Stimulated activated CD4-positive, alpha-beta T cell treated with anti-CD3 and anti-CD28 coated beads, Interleukin-4, amount 100 ng/mL, for 24 hours (primary cell): ENCODE data around the gene ANAPC4.
"Not testable (repeated sequence)": the region's sequence is repeated elsewhere in the genome, so short reads cannot be mapped to it uniquely, and the experiment has no call there.

Experiments
- DNase-seq: peaks from one replicate; pipeline ENCODE4 v3.0.0-alpha.2; 2020

The ANAPC4 gene, protein sequence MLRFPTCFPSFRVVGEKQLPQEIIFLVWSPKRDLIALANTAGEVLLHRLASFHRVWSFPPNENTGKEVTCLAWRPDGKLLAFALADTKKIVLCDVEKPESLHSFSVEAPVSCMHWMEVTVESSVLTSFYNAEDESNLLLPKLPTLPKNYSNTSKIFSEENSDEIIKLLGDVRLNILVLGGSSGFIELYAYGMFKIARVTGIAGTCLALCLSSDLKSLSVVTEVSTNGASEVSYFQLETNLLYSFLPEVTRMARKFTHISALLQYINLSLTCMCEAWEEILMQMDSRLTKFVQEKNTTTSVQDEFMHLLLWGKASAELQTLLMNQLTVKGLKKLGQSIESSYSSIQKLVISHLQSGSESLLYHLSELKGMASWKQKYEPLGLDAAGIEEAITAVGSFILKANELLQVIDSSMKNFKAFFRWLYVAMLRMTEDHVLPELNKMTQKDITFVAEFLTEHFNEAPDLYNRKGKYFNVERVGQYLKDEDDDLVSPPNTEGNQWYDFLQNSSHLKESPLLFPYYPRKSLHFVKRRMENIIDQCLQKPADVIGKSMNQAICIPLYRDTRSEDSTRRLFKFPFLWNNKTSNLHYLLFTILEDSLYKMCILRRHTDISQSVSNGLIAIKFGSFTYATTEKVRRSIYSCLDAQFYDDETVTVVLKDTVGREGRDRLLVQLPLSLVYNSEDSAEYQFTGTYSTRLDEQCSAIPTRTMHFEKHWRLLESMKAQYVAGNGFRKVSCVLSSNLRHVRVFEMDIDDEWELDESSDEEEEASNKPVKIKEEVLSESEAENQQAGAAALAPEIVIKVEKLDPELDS

GRCh38 chr4:25376754-25377571, at the start of gene ANAPC4:
TSS of gene ANAPC4 (plus strand) at chr4:25377263. CDS start at chr4:25377428, 165 bp downstream.
- DNase-seq: peak; percentile 97

- not testable (repeated sequence) for DNase-seq
Measured at GRCh38 chr4:25328463-25328862, 48.6 kb upstream of the ANAPC4 start.

GRCh38 chr4:25330335-25330734, 46.7 kb upstream of the ANAPC4 start:
- no peak for DNase-seq

DNA sequence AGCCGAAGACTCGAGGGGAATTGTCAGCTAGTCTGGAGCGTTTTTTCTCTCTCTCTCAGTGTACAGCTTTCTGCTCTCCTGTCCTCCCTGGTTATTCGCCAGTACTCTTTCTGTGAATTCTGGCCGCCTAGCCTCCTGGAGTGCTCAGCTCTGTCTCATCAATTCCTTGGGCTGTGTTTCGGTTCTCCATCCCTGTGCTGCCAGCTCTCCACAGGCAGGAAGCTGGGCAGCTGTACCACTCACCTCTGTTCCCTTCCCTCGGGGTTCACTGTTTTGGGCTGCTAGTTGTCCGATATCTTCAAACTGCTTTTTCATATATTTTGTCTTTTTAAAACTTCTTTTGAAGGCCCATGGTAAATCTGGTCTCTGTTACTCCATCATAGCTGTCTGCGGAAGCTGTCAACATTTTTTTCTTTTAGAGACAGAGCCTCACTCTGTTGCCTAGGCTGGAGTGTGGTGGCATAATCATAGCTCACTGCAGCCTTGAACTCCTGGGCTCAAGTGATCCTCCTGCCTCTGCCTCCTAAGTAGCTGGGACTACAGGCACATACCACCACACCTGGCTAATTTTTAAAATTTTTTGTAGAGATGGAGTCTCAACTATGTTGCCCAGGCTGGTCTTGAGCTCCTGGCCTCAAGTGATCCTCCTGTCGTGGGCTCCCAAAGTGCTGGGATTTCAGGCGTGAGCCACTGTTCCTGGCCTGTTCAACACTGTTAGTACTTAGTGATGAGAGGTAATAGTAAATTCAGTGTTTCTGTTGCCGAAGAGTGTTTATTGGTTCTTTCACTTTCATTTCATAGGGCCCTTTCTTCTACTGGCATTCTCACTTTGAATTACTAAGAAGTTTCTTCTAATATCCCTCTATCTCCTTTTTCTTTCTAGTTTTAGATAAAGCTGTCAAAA, 45.9 kb upstream of the ANAPC4 start:
- no peak for DNase-seq

GRCh38 chr4:25343671-25344070, 33.4 kb upstream of the ANAPC4 start:
- DNase-seq: no peak

- DNase-seq: no peak
Measured at GRCh38 chr4:25345744-25346143, 31.3 kb upstream of the ANAPC4 start.

- no peak for DNase-seq
Measured at GRCh38 chr4:25346913-25347312, 30.1 kb upstream of the ANAPC4 start.

DNA sequence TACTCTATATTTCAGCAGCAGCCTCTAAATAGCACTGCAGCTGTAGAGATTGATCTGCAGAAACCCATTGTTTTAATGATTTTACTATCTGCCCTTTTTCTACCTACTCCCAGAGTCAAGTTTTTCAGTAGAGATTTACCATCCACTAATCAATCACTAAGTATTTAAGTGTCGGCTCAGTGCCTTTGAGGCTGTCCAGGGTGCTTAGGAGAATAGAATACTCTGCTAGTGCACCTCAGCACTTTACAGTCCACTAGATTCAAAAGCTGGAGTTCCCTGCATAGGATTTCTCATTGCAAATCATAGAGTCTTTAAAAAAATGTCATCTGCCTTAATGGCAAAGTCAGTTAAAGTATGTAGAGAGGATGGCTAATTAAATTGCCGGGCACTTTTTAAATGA, 29.6 kb upstream of the ANAPC4 start:
- no peak for DNase-seq

- no peak for DNase-seq
Measured at GRCh38 chr4:25347971-25348370, 29.1 kb upstream of the ANAPC4 start.

- DNase-seq: no peak
Measured at GRCh38 chr4:25350561-25350960, 26.5 kb upstream of the ANAPC4 start.

- no peak for DNase-seq
Measured at GRCh38 chr4:25351777-25352416, 25.2 kb upstream of the ANAPC4 start.

DNA sequence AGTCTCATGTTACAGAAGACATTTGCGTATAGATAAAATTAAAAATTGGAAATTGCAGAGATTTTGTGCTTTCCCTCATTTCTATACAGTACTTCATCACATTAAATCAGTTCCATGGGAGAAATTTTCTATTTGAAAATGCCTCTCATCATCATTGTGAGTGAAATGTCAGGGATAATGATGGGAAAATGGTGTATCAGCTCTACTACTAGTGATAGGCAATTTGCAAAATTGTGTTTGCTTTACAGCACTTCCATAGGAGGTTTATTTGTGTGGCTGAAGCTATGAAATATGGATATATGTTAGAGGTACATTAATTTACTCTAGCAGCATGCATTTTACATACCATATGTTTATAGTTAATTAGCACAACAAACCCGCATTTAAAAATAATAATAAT, 21.0 kb upstream of the ANAPC4 start:
- DNase-seq: no peak

GRCh38 chr4:25358515-25359275, 18.4 kb upstream of the ANAPC4 start:
- DNase-seq: no peak

DNA sequence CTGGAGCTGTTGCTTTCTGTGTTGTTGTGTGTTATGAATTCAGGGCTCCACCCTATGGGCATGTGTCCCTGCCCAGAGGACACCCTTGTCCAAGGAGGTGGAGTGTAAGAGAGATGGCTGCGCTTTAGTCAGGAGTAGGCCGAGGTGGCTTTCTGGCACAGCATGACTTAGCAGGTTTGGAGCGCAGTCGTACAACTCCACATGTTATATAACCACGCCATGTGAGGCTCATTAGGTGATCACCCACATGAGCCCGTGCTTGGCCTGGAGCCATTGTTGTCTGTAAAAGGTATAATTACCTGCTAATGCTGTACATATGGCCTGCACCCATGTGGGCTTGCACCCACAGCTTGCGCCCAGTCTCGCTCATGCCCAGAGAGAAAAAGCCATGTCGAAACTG, 15.8 kb upstream of the ANAPC4 start:
- DNase-seq: no peak

DNA sequence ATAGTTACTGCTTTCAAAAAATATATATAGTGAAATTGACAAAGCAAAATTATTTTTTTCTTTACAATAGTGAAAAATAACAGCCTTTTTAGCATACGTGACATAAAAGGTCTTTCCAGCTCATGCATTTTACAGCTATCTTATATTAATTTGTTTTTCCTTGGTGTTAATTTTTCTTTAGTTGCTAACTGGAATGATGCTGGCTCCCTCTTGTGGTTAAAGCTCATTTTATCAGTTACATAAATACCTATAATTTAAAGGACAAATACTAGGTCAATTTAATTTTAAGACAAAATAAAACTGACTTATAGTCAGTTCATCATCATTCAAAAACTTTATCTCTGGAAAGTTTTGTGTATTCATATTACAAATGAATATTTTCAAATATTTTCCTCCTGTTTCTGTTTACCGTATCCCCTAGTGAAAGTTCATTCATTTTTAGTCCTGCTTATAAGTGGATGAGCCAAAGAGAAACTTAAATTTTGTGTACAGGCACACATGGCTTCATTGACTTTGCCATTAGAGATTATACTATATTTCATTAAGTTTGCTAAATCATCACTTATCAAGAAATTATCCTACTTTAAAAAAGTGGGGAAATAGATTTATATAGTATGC, 9.9 kb upstream of the ANAPC4 start:
- no peak for DNase-seq

- DNase-seq: no peak
Measured at GRCh38 chr4:25367877-25368276, 9.2 kb upstream of the ANAPC4 start.

GRCh38 chr4:25368315-25368714, 8.7 kb upstream of the ANAPC4 start:
- no peak for DNase-seq

GRCh38 chr4:25370242-25370641, 6.8 kb upstream of the ANAPC4 start:
- DNase-seq: no peak

DNA sequence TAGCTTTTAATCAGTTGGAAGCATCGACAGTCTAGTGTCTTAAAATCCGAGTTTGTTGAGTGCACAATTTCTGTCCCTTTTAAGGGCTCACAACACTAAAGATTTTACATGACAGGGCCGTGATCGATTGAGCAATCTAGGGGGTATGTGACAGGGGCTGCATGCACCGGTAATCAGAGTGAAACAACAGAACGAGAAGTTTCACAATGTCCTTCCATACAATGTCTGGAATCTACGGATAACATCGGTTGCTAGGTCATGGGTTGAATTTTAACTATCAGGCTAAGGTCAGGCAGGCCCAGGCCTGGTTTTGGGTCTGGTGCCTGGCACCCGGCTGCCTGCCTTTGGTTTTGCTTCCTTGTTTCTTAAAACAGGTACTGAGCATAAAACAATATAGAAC, 4.5 kb upstream of the ANAPC4 start:
- DNase-seq: not testable (repeated sequence)
